Stomach (tissue), 9 donors: ENCODE results near the gene SMCO4. TPM values are rescaled to one million over a fixed set of nuclear protein-coding genes. Genes with fewer than 3 reads are reported as not detected.

Source experiments
- DNase-seq, 2 donors: peaks; one replicate each; pipeline versions ENCODE4 v3.0.0 to v3.0.0-alpha.2; 2013 to 2019
- H3K27ac ChIP-seq, 5 donors: fragments of 200-600 bp in 4 of 5; sonication (generic) in 4 of 5; one replicate each; pipeline ENCODE4 v1.5.1; 2013 to 2019; ENCODE audit warnings: mild to moderate bottlenecking in 1 of 5, moderate library complexity in 1 of 5
- H3K27me3 ChIP-seq, 3 donors: fragments of 200-600 bp; sonication (generic); one replicate each; pipeline ENCODE4 v1.5.1; 2017 to 2019; ENCODE audit warnings: mixed run types in 1 of 3
- H3K36me3 ChIP-seq, 4 donors: fragments of 200-600 bp; sonication (generic); 1 replicate in 3 of 4; 2 replicates in 1 of 4; pipeline ENCODE4 v1.5.1; 2016 to 2019
- H3K4me1 ChIP-seq, 4 donors: fragments of 200-600 bp; sonication (generic); one replicate each; pipeline ENCODE4 v1.5.1; 2016 to 2019
- H3K4me3 ChIP-seq, 4 donors: fragments of 200-600 bp; sonication (generic) in 3 of 4; one replicate each; pipeline ENCODE4 v1.5.1; 2016 to 2019; ENCODE audit warnings: mild to moderate bottlenecking in 1 of 4
- H3K9me3 ChIP-seq, 4 donors: fragments of 200-600 bp; sonication (generic); one replicate each; pipeline ENCODE4 v1.5.1; 2016 to 2019
- CTCF ChIP-seq, 7 experiments: fragments of 450-650 bp in 4 of 7; fragments of 200-600 bp in 3 of 7; sonication (generic) in 3 of 7; IDR thresholded peaks; one replicate each; pipeline ENCODE4 v1.5.1; 2016 to 2019; ENCODE audit warnings: antibody characterized with exemption in 7 of 7, control low read depth in 2 of 7, mild to moderate bottlenecking in 1 of 7
- EP300 ChIP-seq: sonication (generic); formaldehyde crosslinking; IDR thresholded peaks from one replicate; pipeline ENCODE4 v1.6.1; 2017; ENCODE audit warnings: antibody characterized with exemption
- POLR2A ChIP-seq, 4 donors: fragments of 450-650 bp; IDR thresholded peaks; one replicate each; pipeline ENCODE4 v1.6.1; 2016; ENCODE audit warnings: antibody characterized with exemption in 4 of 4, control low read depth in 2 of 4, mild to moderate bottlenecking in 1 of 4, moderate library complexity in 1 of 4
- POLR2AphosphoS5 ChIP-seq, 3 donors: sonication (generic); formaldehyde crosslinking; IDR thresholded peaks; one replicate each; pipeline ENCODE4 v1.6.1; 2016; ENCODE audit warnings: antibody characterized with exemption in 3 of 3
- WGBS, 5 donors: extraction: QIAGEN DNeasy Blood & Tissue Kit in 3 of 5; methylation state at CpG; one replicate each; pipeline versions ENCODE4 v1.1.5 to v1.1.7; 2013 to 2018; 5-methylcytosine and 5-hydroxymethylcytosine counted together
- intact Hi-C: fragments of 100-400 bp; cut with DNase I; formaldehyde crosslinking; loops from one replicate; pipeline ENCODE4 v1.15.1; 2023; ENCODE audit warnings: low total_unique reads
- polyA plus RNA-seq, 3 donors: library from polyadenylated mRNA; stranded (reverse); fragments of 200-250 nt; gene quantifications; one replicate each; pipeline ENCODE4 v1.2.3, GENCODE V29; 2013
- total RNA-seq, 5 donors: library from RNA; depleted of rRNA; stranded (reverse); fragments of >200 nt; gene quantifications; one replicate each; pipeline versions ENCODE4 v1.1.0 to v1.2.3, GENCODE V29; 2014 to 2016
- donor health status: healthy with polysubstance abuse.
- donor health status: Bipolar disorder and iron deficiency.
- donor health status: healthy.

Gene SMCO4
- total and polyA plus RNA-seq, 8 donors, result 2.9 to 306 (median 25.1) TPM; not detected in 1

- TF ChIP-seq POLR2A (IDR thresholded peaks at IDR 0.05) (no peak), EP300 (no peak), CTCF (IDR thresholded peaks at IDR 0.05) (no peak), POLR2AphosphoS5 (IDR thresholded peaks at IDR 0.05) (no peak)
- Histone ChIP-seq H3K27ac (no peak overlapping the region), H3K36me3 (peaks cover 0 to 10% (median 6%) of the 10 kb centered on the region in 4 donors), H3K27me3 (no peaks in the 10 kb centered on the region), H3K4me1 (peaks cover 12 to 79% (median 40%) of the 10 kb centered on the region in 4 donors), H3K4me3 (no peak overlapping the region), H3K9me3 (no peaks in the 10 kb centered on the region)
- intact Hi-C loops, result no loop called here
- DNase-seq, result no peak
- 17 to 52% (median 48%) methylated on average over 1 of the region's 1 CpG for WGBS, 5 donors
Measured at GRCh38 chr11:93480756-93481155, 62.4 kb downstream of the SMCO4 start.

GRCh38 chr11:93480256-93480655 lies 62.9 kb downstream of the SMCO4 start:
- no peak for TF ChIP-seq CTCF (IDR thresholded peaks at IDR 0.05)
- H3K4me3 ChIP-seq, result no peak overlapping the region
- no peak for DNase-seq
- 90 to 97% (median 96%) methylated on average over 4 to 6 of the region's 6 CpGs for WGBS, 5 donors
- H3K9me3 ChIP-seq, result no peaks in the 10 kb centered on the region
- intact Hi-C loops, result no loop called here
- no peaks in the 10 kb centered on the region for H3K27me3 ChIP-seq
- no peak overlapping the region for H3K27ac ChIP-seq
- peaks cover 0 to 10% (median 6%) of the 10 kb centered on the region in 4 donors for H3K36me3 ChIP-seq
- H3K4me1 ChIP-seq, result peaks cover 12 to 75% (median 37%) of the 10 kb centered on the region in 4 donors

- Histone ChIP-seq H3K27me3 (no peaks in the 10 kb centered on the region), H3K36me3 (peaks cover 0 to 10% (median 6%) of the 10 kb centered on the region in 4 donors), H3K4me1 (peaks cover 9 to 61% (median 31%) of the 10 kb centered on the region in 4 donors), H3K27ac (no peak overlapping the region), H3K4me3 (no peak overlapping the region), H3K9me3 (no peaks in the 10 kb centered on the region)
- intact Hi-C loops, result no loop called here
- 93 to 97% (median 96%) methylated on average over 18 to 19 of the region's 19 CpGs for WGBS, 5 donors
- no peak for TF ChIP-seq EP300
- TF ChIP-seq POLR2AphosphoS5 (IDR thresholded peaks at IDR 0.05), result no peak
- no peak for TF ChIP-seq POLR2A (IDR thresholded peaks at IDR 0.05)
- no peak for TF ChIP-seq CTCF (IDR thresholded peaks at IDR 0.05)
- no peak for DNase-seq
Measured at GRCh38 chr11:93478841-93479240, 64.3 kb downstream of the SMCO4 start.

- Histone ChIP-seq H3K9me3 (no peaks in the 10 kb centered on the region), H3K27ac (peak overlapping the region in 2 of 5 donors; percentile 6 to 54), H3K4me1 (peaks cover 9 to 52% (median 27%) of the 10 kb centered on the region in 4 donors), H3K36me3 (peaks cover 0 to 10% (median 6%) of the 10 kb centered on the region in 4 donors), H3K4me3 (no peak overlapping the region), H3K27me3 (no peaks in the 10 kb centered on the region)
- WGBS, 5 donors, result 63 to 76% (median 67%) methylated on average over 11 of the region's 11 CpGs
- DNase-seq, result no peak
- intact Hi-C loops, result no loop called here
- no peak for TF ChIP-seq EP300
- TF ChIP-seq POLR2A (IDR thresholded peaks at IDR 0.05), result no peak
- no peak for TF ChIP-seq POLR2AphosphoS5 (IDR thresholded peaks at IDR 0.05)
- TF ChIP-seq CTCF (IDR thresholded peaks at IDR 0.05), result no peak
Measured at GRCh38 chr11:93477684-93478234, 65.4 kb downstream of the SMCO4 start.
